Tibial artery (tissue), 4 donors: ENCODE results near the gene KLHL10.
"Not testable (repeated sequence)": the region's sequence is repeated elsewhere in the genome, so short reads cannot be mapped to it uniquely, and the experiment has no call there.

Source experiments
- DNase-seq, 2 donors: peaks; one replicate each; pipeline ENCODE4 v3.0.0-alpha.2; 2019
- H3K27ac ChIP-seq, 2 donors: fragments of 200-600 bp; sonication (generic) in 1 of 2; 1 replicate in 1 of 2; 2 replicates in 1 of 2; pipeline ENCODE4 v1.5.1; 2018 to 2019; ENCODE audit warnings: mild to moderate bottlenecking in 1 of 2
- H3K27me3 ChIP-seq, 2 donors: fragments of 200-600 bp; sonication (generic) in 1 of 2; one replicate each; pipeline versions ENCODE4 v1.5.1 to v1.6.0; 2016 to 2019
- H3K36me3 ChIP-seq, 3 donors: fragments of 200-600 bp; sonication (generic) in 2 of 3; one replicate each; pipeline ENCODE4 v1.5.1; 2016 to 2019; ENCODE audit warnings: mild to moderate bottlenecking in 2 of 3
- H3K4me1 ChIP-seq, 4 donors: fragments of 200-600 bp; sonication (generic) in 2 of 4; 1 replicate in 3 of 4; 2 replicates in 1 of 4; pipeline ENCODE4 v1.5.1; 2016 to 2019
- H3K4me3 ChIP-seq, 2 donors: fragments of 200-600 bp; sonication (generic) in 1 of 2; 1 replicate in 1 of 2; 2 replicates in 1 of 2; pipeline ENCODE4 v1.5.1; 2018 to 2019; ENCODE audit warnings: mild to moderate bottlenecking in 2 of 2
- H3K9me3 ChIP-seq, 3 donors: fragments of 200-600 bp; sonication (generic) in 1 of 3; one replicate each; pipeline ENCODE4 v1.5.1; 2016 to 2019
- intact Hi-C: fragments of 100-400 bp; cut with DNase I; formaldehyde crosslinking; loops from one replicate; pipeline ENCODE4 v1.15.0; 2023; ENCODE audit warnings: low total_unique reads
- TF ChIP-seq, protein P1 (sequence below), 2 experiments: fragments of 200-600 bp in 1 of 2; fragments of 450-650 bp in 1 of 2; IDR thresholded peaks; one replicate each; pipeline ENCODE4 v1.5.1; 2017 to 2019; ENCODE audit warnings: antibody characterized with exemption in 2 of 2, mild to moderate bottlenecking in 1 of 2, moderate library complexity in 1 of 2

Gene KLHL10

DNA sequence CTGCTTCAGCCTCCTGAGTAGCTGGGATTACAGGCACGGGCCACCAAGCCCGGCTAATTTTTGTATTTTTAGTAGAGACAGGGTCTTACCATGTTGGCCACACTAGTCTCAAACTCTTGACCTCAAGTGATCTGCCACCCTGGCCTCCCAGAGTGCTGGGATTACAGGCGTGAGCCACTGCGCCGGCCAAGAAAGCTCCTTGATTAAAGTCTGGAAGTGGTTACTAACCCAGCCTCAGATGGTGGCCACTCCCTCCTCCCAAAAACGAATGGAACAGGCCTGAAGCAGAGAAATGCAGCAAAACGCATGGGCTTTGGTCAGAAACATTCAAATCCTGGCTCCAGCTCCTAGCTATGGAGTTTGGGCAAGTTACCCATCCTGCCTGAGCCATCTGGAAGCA, 13.5 kb upstream of the KLHL10 start:
- TF ChIP-seq, protein P1, sequence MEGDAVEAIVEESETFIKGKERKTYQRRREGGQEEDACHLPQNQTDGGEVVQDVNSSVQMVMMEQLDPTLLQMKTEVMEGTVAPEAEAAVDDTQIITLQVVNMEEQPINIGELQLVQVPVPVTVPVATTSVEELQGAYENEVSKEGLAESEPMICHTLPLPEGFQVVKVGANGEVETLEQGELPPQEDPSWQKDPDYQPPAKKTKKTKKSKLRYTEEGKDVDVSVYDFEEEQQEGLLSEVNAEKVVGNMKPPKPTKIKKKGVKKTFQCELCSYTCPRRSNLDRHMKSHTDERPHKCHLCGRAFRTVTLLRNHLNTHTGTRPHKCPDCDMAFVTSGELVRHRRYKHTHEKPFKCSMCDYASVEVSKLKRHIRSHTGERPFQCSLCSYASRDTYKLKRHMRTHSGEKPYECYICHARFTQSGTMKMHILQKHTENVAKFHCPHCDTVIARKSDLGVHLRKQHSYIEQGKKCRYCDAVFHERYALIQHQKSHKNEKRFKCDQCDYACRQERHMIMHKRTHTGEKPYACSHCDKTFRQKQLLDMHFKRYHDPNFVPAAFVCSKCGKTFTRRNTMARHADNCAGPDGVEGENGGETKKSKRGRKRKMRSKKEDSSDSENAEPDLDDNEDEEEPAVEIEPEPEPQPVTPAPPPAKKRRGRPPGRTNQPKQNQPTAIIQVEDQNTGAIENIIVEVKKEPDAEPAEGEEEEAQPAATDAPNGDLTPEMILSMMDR (IDR thresholded peaks at IDR 0.05), result no peak
- no peaks in the 10 kb centered on the region for H3K27me3 ChIP-seq
- no peaks in the 10 kb centered on the region for H3K9me3 ChIP-seq
- intact Hi-C loops, result no loop called here
- DNase-seq, result no peak
- H3K27ac ChIP-seq, result no peak overlapping the region
- H3K4me3 ChIP-seq, result no peak overlapping the region
- peaks cover 35 to 57% (median 36%) of the 10 kb centered on the region in 3 donors for H3K36me3 ChIP-seq
- no peaks in the 10 kb centered on the region for H3K4me1 ChIP-seq

DNA sequence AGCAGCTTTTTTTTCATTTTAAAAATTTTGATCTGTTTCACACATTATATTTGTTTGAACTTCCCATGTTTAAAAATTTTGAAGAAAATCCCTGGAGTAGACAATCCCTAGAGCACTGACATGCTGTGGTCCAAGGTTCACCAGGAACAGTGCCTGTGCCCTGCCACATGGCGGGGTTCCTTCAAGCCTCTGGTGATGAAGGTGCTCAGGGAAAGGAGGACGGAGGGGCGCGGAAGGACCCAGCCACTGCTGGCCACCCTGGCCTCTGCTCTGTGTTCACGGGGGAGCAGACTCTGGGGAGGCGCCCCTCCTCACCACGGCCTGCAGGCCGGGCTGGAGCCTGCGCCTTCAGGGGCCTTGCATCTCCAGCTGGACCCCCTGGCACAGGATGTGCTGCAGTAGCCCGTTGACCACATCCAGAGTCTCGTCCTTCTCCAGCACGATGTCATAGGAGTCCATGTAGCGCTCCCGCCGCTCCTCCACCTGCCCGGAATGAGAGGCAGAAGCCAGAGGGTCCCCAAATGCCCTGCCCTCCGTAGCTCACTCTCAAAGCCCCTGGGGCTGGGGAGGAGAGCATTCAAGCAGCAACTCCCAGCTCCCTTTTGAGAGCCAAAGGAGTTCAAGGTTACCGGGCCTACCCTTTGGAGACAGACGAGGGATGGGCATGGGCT, 12.3 kb upstream of the KLHL10 start:
- TF ChIP-seq, protein P1 (IDR thresholded peaks at IDR 0.05), result no peak
- intact Hi-C loops, result no loop called here
- no peak for DNase-seq
- Histone ChIP-seq H3K36me3 (peaks cover 46 to 63% (median 47%) of the 10 kb centered on the region in 3 donors), H3K4me3 (no peak overlapping the region), H3K27me3 (no peaks in the 10 kb centered on the region), H3K4me1 (no peaks in the 10 kb centered on the region), H3K27ac (no peak overlapping the region), H3K9me3 (no peaks in the 10 kb centered on the region)

DNA sequence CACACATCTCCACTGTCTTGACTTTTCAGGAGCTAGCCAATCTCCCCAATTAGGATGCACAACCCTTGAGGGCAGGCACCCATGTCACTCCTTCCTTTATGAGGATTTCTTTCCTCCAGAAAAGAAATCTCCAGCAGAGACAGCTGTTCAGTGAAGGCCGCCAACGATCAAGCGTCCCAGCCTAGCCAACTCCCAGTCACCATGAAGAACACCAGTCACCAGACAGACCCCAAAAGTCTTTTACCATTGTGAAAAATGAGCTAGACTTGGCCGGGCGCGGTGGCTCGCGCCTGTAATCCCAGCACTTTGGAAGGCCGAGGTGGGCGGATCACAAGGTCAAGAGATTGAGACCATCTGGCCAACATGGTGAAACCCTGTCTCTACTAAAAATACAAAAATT, 7.7 kb upstream of the KLHL10 start:
- H3K9me3 ChIP-seq, H3K4me1 ChIP-seq, H3K4me3 ChIP-seq, H3K27ac ChIP-seq, intact Hi-C loops, H3K27me3 ChIP-seq: not testable (repeated sequence)
- DNase-seq, result peak in 1 of 2 donors; percentile 38
- H3K36me3 ChIP-seq, result peaks cover 59 to 80% (median 79%) of the 10 kb centered on the region in 3 donors

DNA sequence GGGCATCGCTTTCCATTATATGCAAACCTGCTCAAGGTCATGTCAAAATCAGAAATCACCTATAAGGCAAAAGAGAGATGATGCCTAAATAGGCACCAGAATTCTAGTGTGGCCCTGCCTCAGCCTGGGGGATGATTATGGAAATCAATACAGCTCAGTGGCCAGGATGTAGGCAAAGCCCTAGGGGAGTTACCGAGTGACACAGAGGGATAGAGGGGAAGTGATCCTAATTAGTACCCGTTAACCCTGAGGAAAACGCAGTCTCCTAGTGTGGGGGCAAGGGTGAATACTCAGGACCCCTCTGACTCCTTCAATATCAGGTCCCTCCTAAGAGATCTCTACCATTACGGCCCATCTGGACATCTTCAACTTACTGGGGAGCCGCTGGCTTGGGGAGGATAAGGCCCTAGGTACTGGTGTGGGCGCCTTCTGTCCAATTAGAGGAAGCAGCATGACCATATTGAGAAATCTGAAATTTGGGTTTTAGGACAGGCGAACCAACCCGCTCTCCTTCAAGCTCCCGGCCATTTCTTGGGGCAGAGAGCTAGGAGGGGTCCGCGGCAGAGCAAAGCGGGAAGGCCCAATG, 2.3 kb upstream of the KLHL10 start:
- no peaks in the 10 kb centered on the region for H3K9me3 ChIP-seq
- peaks cover 15 to 33% (median 26%) of the 10 kb centered on the region in 3 donors for H3K36me3 ChIP-seq
- peak overlapping the region; percentile 89 to 92 for H3K27ac ChIP-seq
- peak in 1 of 2 donors; percentile 48 for DNase-seq
- H3K4me3 ChIP-seq, result peak overlapping the region; percentile 81 to 83
- no peaks in the 10 kb centered on the region for H3K27me3 ChIP-seq
- peaks cover 0 to 18% (median 15%) of the 10 kb centered on the region in 4 donors for H3K4me1 ChIP-seq
- intact Hi-C loops, result no loop called here
- TF ChIP-seq, protein P1 (IDR thresholded peaks at IDR 0.05), result no peak

DNA sequence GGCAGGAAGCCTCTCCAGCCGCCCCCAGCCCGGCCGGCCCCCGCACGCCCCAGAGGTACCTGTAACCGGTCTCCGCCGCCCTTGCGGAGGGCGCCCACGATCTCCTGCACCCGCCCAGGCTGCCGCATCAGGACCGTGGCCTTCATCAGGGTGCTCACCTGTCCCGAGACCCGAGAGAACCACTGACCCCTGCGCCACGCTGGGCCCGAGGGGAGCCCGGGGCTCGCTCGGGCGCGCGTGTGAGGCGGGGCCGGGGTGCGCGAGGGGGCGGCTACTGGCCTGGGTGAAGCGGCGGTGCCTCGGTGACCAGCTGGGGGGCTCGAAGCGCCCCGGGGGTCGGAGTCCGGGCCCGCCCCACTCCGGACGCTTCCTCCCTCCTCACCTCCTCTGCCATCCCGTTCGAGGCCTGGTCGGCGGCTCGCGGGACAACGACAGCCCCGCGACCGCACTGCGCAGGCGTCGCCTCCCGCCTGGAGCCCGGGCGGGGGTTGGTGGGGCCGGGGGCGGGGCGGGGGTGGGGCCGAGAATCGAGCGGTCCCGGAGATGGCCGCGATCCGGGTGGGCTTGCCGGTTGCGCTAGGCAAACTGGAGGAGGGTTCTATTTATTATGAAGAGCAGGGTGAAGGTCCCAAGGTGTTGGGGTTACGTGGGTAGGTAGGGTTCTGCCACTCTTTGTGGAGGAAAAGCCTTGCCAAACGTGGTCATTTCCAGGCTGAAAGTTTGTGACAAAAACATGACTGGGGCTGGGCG, 1.6 kb upstream of the KLHL10 start, which contains the start of gene NT5C3B:
Gene NT5C3B (minus strand): TSS at position 433 of the 750 bp plus-strand sequence. CDS start 39 bp downstream, at position 394.
- H3K9me3 ChIP-seq, result no peaks in the 10 kb centered on the region
- H3K4me1 ChIP-seq, result peaks cover 0 to 18% (median 15%) of the 10 kb centered on the region in 4 donors
- TF ChIP-seq, protein P1 (IDR thresholded peaks at IDR 0.05), result no peak
- peak; percentile 38 to 78 for DNase-seq
- intact Hi-C loops, result loop anchor here (2.0 kb wide), 1 partner anchor 23 kb away; the partner anchor contains the start of gene FKBP10
- peaks cover 9 to 27% (median 20%) of the 10 kb centered on the region in 3 donors for H3K36me3 ChIP-seq
- peak within 1 kb of the TSS; percentile 81 to 83 for H3K4me3 ChIP-seq
- H3K27me3 ChIP-seq, result no peaks in the 10 kb centered on the region
- H3K27ac ChIP-seq, result peak within 1 kb of the TSS; percentile 89 to 92
